Measurements from ENCODE around the gene SEMA4G. TPM values are rescaled to one million over a fixed set of nuclear protein-coding genes. Genes with fewer than 3 reads are reported as not detected.

SEMA4G gene
- total RNA-seq, 1 donor from 2014 or later: 7.0 TPM

GRCh38 chr10:101018600-101019439, 49.5 kb downstream of the SEMA4G start:
- Mint-ChIP-seq H3K27ac (ENCODE audit: unreplicated experiment) (no peak overlapping the region), H3K4me1 (peaks cover 10% of the 10 kb centered on the region), H3K27me3 (ENCODE audit: low read depth) (peaks cover 72% of the 10 kb centered on the region), H3K4me3 (no peak overlapping the region), H3K9me3 (no peaks in the 10 kb centered on the region), H3K36me3 (ENCODE audit: low read depth) (no peaks in the 10 kb centered on the region)
- peak; percentile 88 for DNase-seq (ENCODE audit: low read depth, low spot score)
- TF ChIP-seq CTCF (conservative IDR thresholded peaks at IDR 0.05): peak; percentile 78

Small RNA genes lying within 50 kb of the gene (microRNA-seq; reads per million reads assigned to microRNA genes)
- gene MIR608: not detected

Other genes with a start within 250 kb of the SEMA4G start
- 1.0 and 1.5 TPM in 2 replicates for gene PAX2, start 223.9 kb upstream of the SEMA4G start, total RNA-seq
- 39.6 and 40.6 TPM in 2 replicates for gene SLF2, start 56.5 kb upstream of the SEMA4G start, total RNA-seq
- gene MRPL43, start 18.0 kb downstream of the SEMA4G start, total RNA-seq: 62.9 and 64.0 TPM in 2 replicates
- gene TWNK, start 18.0 kb downstream of the SEMA4G start, total RNA-seq: 14.3 and 14.6 TPM in 2 replicates
- 70.8 and 71.0 TPM in 2 replicates for gene LZTS2, start 30.3 kb downstream of the SEMA4G start, total RNA-seq
- 0.50 and 0.68 TPM in 2 replicates for gene PDZD7, start 61.6 kb downstream of the SEMA4G start, total RNA-seq
- 1.9 and 2.1 TPM in 2 replicates for gene SFXN3, start 61.7 kb downstream of the SEMA4G start, total RNA-seq
- gene KAZALD1, start 92.5 kb downstream of the SEMA4G start, total RNA-seq: 1.4 and 2.9 TPM in 2 replicates
- gene TLX1, start 161.8 kb downstream of the SEMA4G start, total RNA-seq: 0.16 and 0.33 TPM in 2 replicates